GM23248 (cell line): ENCODE measurements around the gene TIMM50. TPM values are rescaled to one million over a fixed set of nuclear protein-coding genes. Genes with fewer than 3 reads are reported as not detected.

Experiments used
- DNase-seq: peaks from one replicate; pipeline ENCODE4 v3.0.0-alpha.2; 2015
- H2AFZ ChIP-seq: fragments of 200-600 bp; sonication (generic); 2 replicates; pipeline ENCODE4 v1.6.1; 2016; ENCODE audit warnings: antibody characterized with exemption
- H3F3A ChIP-seq: fragments of 200-600 bp; sonication (generic); 2 replicates; pipeline ENCODE4 v1.6.1; 2016; ENCODE audit warnings: mild to moderate bottlenecking, antibody characterized with exemption, mixed run types; ENCODE audit not compliant: insufficient read depth
- H3K27ac ChIP-seq: fragments of 200-600 bp; sonication (generic); 2 replicates; pipeline ENCODE4 v1.5.1; 2016; ENCODE audit warnings: mild to moderate bottlenecking
- H3K27me3 ChIP-seq: fragments of 200-600 bp; sonication (generic); replicated peaks from 2 replicates; pipeline ENCODE4 v1.6.1; 2016; ENCODE audit warnings: mild to moderate bottlenecking; ENCODE audit not compliant: insufficient read depth
- H3K36me3 ChIP-seq: fragments of 200-600 bp; sonication (generic); 2 replicates; pipeline ENCODE4 v1.6.1; 2016; ENCODE audit warnings: low read depth, mild to moderate bottlenecking
- H3K4me1 ChIP-seq: fragments of 200-600 bp; sonication (generic); 2 replicates; pipeline ENCODE4 v1.6.1; 2016; ENCODE audit warnings: mild to moderate bottlenecking; ENCODE audit not compliant: insufficient read depth
- H3K4me2 ChIP-seq: fragments of 200-600 bp; sonication (generic); one replicate; pipeline ENCODE4 v1.6.1; 2016; ENCODE audit warnings: mild to moderate bottlenecking; ENCODE audit not compliant: unreplicated experiment
- H3K4me3 ChIP-seq: fragments of 200-600 bp; sonication (generic); 2 replicates; pipeline ENCODE4 v1.5.1; 2016; ENCODE audit warnings: mild to moderate bottlenecking
- H3K79me2 ChIP-seq: fragments of 200-600 bp; sonication (generic); 2 replicates; pipeline ENCODE4 v1.6.1; 2016; ENCODE audit warnings: mild to moderate bottlenecking; ENCODE audit not compliant: insufficient read depth
- H3K9ac ChIP-seq: fragments of 200-600 bp; sonication (generic); 2 replicates; pipeline ENCODE4 v1.6.1; 2016; ENCODE audit warnings: mild to moderate bottlenecking
- H3K9me2 ChIP-seq: fragments of 200-600 bp; sonication (generic); 2 replicates; pipeline ENCODE4 v1.6.1; 2016; ENCODE audit warnings: mixed run types, mild to moderate bottlenecking, moderate library complexity; ENCODE audit not compliant: insufficient read depth
- H3K9me3 ChIP-seq: fragments of 200-600 bp; sonication (generic); one replicate; pipeline ENCODE4 v1.6.1; 2017; ENCODE audit warnings: low read depth
- H4K20me1 ChIP-seq: fragments of 200-600 bp; sonication (generic); 2 replicates; pipeline ENCODE4 v1.6.0; 2016; ENCODE audit not compliant: insufficient read depth
- EZH2 ChIP-seq: fragments of 200-600 bp; sonication (generic); IDR thresholded peaks from 2 replicates; pipeline ENCODE4 v1.6.1; 2018; ENCODE audit warnings: antibody characterized with exemption, mild to moderate bottlenecking; ENCODE audit not compliant: insufficient read depth, poor library complexity, severe bottlenecking
- EZH2phosphoT487 ChIP-seq: fragments of 200-600 bp; sonication (generic); IDR thresholded peaks from 2 replicates; pipeline ENCODE4 v1.6.1; 2018; ENCODE audit warnings: antibody characterized with exemption, moderate library complexity, mild to moderate bottlenecking, low read depth; ENCODE audit not compliant: insufficient read depth
- WGBS, 2 experiments: methylation state at CpG; one replicate each; pipeline ENCODE4 v1.1.6; 2015 to 2017; ENCODE audit warnings: low lambda C conversion rate in 2 of 2, low coverage in 1 of 2; ENCODE audit errors: missing lambda C conversion rate in 2 of 2; 5-methylcytosine and 5-hydroxymethylcytosine counted together
- in situ Hi-C: fragments of 300-500 bp; cut with MboI; formaldehyde crosslinking; loops from 2 replicates; pipeline ENCODE4 v1.15.0; 2020
- polyA plus RNA-seq: library from polyadenylated mRNA; unstranded; fragments of >200 nt; fragmentation: Nextera tagmentation; extraction: Ambion mirVana; gene quantifications from 2 replicates; pipeline ENCODE4 v1.2.1, GENCODE V29; 2016
- total RNA-seq: library from RNA; depleted of rRNA; stranded (reverse); fragments of >200 nt; shearing (Covaris generic); gene quantifications from 2 replicates; pipeline ENCODE4 v1.2.3, GENCODE V29; 2014

Gene TIMM50
- total and polyA plus RNA-seq, 2 experiments from 2014 or later: 66.7 to 82.0 TPM

DNA sequence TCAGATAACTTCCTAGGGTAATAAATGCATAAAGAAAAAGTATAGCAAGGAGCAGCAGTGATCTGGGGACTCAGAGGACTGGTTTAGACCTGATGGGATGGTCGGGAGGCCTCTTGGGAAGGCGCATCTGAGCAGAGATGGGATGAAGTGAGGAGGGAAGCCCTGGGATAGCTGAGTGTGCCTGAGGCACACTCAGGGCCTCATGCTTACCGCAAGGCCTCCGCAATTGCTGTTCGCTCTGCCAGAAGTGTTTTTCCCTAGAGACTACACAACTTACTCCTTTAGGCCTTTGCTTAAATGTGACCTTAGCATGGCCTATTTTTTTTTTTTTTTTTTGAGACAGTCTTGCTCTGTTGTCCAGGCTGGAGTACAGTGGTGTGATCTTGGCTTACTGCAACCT is 14.0 kb downstream of the TIMM50 start:
- no peak overlapping the region for H3K9ac ChIP-seq
- H3K9me2 ChIP-seq: no peaks in the 10 kb centered on the region
- H3K36me3 ChIP-seq: no peaks in the 10 kb centered on the region; the same call in 1 of the 2 replicates
- H3F3A ChIP-seq: no peaks in the 10 kb centered on the region
- no peaks in the 10 kb centered on the region for H4K20me1 ChIP-seq
- H3K4me2 ChIP-seq: no peak overlapping the region
- in situ Hi-C loops: no loop called here
- H3K27me3 ChIP-seq: peaks cover 35% of the 10 kb centered on the region
- TF ChIP-seq EZH2 (no peak), EZH2phosphoT487 (no peak)
- H3K4me3 ChIP-seq: no peak overlapping the region
- no peak overlapping the region for H2AFZ ChIP-seq
- no peaks in the 10 kb centered on the region for H3K9me3 ChIP-seq
- 60 to 63% methylated on average over 5 of the region's 5 CpGs for WGBS, 2 experiments
- no peaks in the 10 kb centered on the region for H3K79me2 ChIP-seq
- H3K27ac ChIP-seq: no peak overlapping the region
- no peak for DNase-seq
- 0 out of 2 replicates have a peak, but pooled peaks cover 5% of the 10 kb centered on the region for H3K4me1 ChIP-seq

DNA sequence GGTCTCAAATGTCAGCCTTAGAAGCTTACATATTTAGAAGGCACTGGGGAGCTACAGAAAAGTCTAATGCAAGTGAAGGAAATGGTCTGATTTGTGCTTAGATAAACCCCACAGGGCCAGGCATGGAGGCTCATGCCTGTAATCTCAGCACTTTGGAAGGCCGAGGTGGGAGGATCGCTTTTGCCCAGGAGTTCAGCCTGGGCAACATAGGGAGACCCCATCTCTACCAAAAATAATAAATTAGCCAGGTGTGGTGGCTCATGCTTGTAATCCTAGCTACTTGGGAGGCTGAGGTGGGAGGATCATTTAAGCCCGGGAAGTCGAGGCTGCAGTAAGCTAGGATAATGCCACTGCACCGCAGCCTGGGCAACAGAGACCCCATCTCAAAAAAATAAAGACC is 15.4 kb downstream of the TIMM50 start:
- no peak overlapping the region for H2AFZ ChIP-seq

DNA sequence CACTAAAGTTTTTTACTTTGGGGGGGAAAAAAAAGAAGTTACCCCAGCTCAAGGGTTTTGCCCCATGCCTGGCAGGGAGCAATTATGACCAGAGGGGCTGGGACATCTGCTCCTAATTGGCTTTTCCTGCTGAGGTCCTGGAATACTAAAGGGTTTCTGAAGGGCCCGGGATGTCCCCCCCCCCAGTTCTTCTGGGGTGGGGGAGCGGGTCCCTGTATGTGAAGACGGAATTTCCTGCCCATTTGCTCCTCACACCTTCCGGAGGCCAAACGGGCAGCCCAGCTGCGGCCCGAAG is 17.0 kb downstream of the TIMM50 start:
- Histone ChIP-seq H2AFZ (peak overlapping the region; percentile 42; the same call in 1 of the 2 replicates), H3K4me2 (peak overlapping the region; percentile 30)
- WGBS, 2 experiments: 2 to 5% methylated on average over 6 to 7 of the region's 7 CpGs

More for the DNA sequence above, 15.4 kb downstream of the TIMM50 start:
- Histone ChIP-seq H3K4me2 (no peak overlapping the region), H4K20me1 (no peaks in the 10 kb centered on the region), H3F3A (no peaks in the 10 kb centered on the region), H3K9ac (no peak overlapping the region), H3K4me3 (no peak overlapping the region), H3K9me2 (no peaks in the 10 kb centered on the region), H3K4me1 (0 out of 2 replicates have a peak, but pooled peaks cover 5% of the 10 kb centered on the region), H3K27ac (no peak overlapping the region), H3K79me2 (no peaks in the 10 kb centered on the region), H3K27me3 (peaks cover 45% of the 10 kb centered on the region), H3K9me3 (no peaks in the 10 kb centered on the region), H3K36me3 (no peaks in the 10 kb centered on the region; the same call in 1 of the 2 replicates)
- TF ChIP-seq EZH2phosphoT487 (no peak), EZH2 (no peak)
- no peak for DNase-seq
- WGBS, 2 experiments: 46 to 54% methylated on average over 5 of the region's 5 CpGs
- in situ Hi-C loops: no loop called here

DNA sequence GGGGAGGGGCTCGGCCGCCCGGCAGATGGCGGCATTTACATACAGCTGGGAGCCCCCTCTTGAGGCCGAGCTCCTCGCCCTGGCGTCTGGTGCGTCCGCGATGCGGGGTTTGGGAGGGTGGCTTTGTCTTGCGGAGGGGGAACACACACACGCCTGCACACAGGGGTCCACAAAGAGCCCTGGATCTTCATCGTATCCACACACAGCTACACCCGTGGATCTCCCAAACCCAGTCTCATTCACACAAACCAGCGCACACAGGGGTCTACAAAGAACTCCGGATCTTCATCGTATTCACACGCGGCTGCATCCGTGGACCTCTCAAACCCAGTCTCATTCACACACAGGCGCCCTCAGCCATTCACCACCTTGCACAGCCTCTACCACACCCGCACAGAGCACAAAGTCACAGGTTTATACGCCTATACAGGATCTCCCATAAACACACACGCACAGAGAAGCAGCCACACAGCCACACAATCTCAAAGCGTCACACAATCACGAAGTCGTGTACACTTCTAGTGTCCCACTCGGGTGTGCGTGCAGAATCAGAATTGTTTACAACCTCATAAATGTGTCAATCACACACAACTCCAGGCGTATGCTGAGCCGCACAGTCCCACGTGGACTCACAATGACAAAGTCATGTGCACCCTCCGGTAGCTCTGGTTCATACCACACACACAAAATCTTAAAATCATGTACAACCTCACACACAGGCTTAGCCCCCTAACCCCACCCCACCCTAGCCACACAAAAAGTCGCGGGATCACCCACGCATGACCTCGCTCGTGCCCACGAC is 17.6 kb downstream of the TIMM50 start:
- Histone ChIP-seq H3K4me1 (0 out of 2 replicates have a peak, but pooled peaks cover 5% of the 10 kb centered on the region), H3K36me3 (no peaks in the 10 kb centered on the region), H3K79me2 (no peaks in the 10 kb centered on the region), H3K27ac (no peak overlapping the region), H2AFZ (peak overlapping the region; percentile 42), H3K27me3 (peaks cover 45% of the 10 kb centered on the region), H3K9me2 (no peaks in the 10 kb centered on the region), H3K9me3 (no peaks in the 10 kb centered on the region), H3K9ac (no peak overlapping the region), H3K4me3 (peak overlapping the region; percentile 18; the same call in 1 of the 2 replicates), H4K20me1 (no peaks in the 10 kb centered on the region), H3K4me2 (peak overlapping the region; percentile 30), H3F3A (no peaks in the 10 kb centered on the region)
- in situ Hi-C loops: no loop called here
- TF ChIP-seq EZH2: peak; percentile 47
- no peak for TF ChIP-seq EZH2phosphoT487
- WGBS, 2 experiments: 1 to 4% methylated on average over 36 to 40 of the region's 40 CpGs
- peak; percentile 57 for DNase-seq

More for the DNA sequence above, 17.0 kb downstream of the TIMM50 start:
- in situ Hi-C loops: no loop called here
- Histone ChIP-seq H3K9ac (no peak overlapping the region), H3K79me2 (no peaks in the 10 kb centered on the region), H3K4me1 (0 out of 2 replicates have a peak, but pooled peaks cover 5% of the 10 kb centered on the region), H3K4me3 (peak overlapping the region; percentile 18; the same call in 1 of the 2 replicates), H3K36me3 (no peaks in the 10 kb centered on the region), H3K9me2 (no peaks in the 10 kb centered on the region), H3K27ac (no peak overlapping the region), H3F3A (no peaks in the 10 kb centered on the region), H4K20me1 (no peaks in the 10 kb centered on the region), H3K9me3 (no peaks in the 10 kb centered on the region), H3K27me3 (peaks cover 45% of the 10 kb centered on the region)
- TF ChIP-seq EZH2phosphoT487: no peak
- TF ChIP-seq EZH2: no peak
- DNase-seq: no peak
